Hematopoietic multipotent progenitor cell treated with erythropoietin and hydrocortisone succinate and interleukin-3 and kit ligand, for 17 days (in vitro differentiated cells): ENCODE measurements around the gene SLC22A5.
"Not testable (repeated sequence)": the region's sequence is repeated elsewhere in the genome, so short reads cannot be mapped to it uniquely, and the experiment has no call there.

ENCODE experiments used
- DNase-seq: peaks from one replicate; pipeline ENCODE4 v3.0.0-alpha.2; 2015; ENCODE audit warnings: low spot score

SLC22A5 gene

DNA sequence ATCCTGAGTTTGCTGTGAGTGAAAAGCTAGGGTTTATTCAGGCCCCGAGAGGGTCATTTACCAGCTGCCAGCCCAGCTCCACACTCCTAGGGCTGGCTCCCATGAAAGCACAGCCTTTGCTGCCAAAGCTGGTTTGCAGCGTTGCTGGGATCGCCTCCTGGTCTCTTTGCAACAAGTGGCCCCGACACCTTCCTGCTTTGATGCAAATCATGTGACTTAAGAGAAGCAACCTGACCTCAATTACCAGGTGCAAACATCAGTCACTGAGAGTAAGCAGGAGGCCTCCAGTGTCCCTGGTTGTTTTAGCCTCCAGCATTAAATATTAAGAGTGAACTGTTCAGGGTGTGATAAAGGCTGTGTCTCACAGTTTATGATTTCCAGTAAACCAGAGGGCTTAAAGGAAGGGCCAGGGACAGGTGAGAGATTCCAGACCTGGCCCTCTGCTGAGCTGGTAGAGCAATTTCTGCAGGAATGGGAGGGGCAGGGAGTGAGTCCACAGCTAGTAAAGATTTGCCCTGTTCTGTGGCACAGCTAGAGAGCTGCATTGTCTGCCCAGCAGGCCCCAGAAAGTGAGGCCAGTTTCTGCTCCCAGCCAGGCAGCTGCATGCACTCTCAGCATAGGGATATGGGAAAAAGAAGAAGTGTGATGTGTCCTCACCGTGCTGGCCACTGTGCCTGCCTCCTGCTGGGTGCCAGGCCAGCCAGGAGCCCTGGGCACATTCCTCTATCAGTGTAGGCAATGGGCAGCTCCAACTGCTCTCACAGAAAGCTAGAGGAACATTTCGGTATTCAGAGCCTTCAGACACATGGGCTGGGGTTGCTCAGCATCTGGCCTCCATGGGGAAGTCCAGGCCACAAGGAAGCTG is 58.0 kb downstream of the SLC22A5 start:
- DNase-seq, result no peak

DNA sequence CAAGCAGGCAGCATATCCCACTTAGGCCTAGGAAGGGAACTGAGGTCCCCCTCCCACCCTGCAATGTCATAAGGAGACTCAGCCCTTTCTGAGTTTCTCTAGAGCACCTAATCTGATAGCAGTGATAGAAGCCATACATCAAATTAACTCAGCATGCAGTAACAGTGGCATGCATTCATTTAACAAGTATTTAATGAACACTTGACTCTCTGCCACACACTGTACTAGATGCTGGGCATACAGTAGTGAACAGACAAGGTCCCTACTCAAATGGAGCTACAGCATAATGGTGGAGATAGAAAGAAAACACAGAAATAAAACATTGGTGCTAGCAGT is 58.6 kb downstream of the SLC22A5 start:
- no peak for DNase-seq

DNA sequence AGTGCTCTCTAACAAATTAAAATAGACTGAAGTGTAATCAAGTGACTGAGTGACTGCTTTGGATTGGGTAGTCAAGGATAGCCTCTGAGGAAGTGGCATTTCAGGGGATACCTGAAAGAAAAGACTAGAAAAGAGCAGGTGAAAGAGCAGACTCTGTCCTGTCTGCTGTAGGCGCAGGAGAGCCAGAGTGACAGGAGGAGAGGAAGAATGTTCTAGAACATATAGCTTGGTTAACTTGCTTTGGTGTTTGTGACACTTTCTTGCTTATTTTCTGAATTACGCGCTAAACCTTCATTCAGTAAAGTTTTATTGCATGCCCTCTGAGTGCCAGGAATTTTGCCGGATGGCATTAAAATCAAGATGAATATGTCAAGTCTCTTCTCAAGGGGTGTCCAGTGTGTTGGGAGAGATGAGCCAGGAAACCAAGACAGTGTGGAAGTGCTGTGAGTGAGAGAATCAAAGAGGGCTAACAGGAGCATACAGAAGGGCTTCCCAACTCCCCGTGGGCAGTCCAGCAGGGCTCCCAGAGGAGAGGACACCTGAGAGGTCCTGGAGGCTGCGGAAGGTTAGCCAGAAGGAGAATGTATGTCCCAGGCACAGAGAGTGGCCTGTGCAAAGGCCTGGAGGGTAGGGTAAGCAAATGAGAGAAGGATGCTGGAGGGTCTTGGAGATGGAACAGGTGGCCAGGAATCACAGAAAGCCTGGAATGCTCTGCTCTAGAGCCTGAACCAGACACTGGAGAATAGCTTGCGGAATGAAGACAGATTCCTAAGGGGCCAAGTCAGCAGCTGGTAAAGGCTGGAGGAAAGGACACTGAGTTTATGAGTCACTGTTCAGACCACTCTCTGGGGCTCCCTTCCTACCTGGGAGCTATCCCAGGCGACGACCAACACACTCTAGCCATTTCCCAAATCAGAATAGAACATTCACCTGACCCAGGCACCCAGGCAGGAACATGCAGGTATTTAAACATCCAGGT is 59.3 kb downstream of the SLC22A5 start:
- DNase-seq, result peak; percentile 25

DNA sequence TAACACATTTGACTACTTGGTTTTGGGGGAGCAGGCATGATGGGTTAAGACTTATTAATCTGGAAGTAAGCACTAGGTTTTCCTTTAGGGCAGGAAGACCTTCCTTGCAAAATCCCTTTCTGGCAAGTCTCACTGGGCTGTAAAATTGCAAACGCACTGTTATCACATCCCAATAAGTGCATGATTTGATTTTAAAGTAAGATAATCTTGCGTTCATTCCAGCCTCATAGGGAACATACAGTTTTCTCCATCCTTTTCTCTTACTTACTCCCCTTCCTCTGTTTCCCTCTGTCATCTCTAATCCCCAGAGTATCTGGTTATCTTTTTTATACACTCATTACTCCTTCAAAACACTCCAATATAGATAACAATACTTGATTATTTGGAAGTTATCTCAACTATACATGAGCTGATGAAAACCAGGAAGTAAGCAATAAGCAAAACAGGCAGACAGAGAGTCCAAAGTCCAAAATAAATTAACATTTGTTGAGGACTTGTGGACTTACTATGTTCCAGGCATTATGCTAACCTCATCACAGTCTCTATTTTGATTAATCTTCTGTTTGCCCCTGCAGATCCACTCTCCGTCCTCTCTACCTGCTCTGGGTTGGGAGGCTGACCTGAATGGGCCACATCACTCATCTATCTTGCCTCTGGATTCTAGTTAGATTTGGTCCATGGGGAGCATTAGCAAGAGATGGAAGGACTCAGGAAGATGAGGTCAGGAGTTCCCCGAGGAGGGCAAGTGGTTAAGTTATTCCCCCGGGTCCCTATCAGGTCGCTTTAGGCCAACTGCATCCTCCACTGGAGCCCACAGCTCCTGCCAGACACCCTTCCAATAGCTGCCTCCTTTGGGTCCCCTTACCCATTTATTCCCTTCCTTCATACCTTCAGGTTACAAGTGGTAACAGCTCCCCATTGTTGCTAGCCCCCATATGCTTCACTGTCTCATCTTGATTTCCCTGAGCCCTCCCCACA is 60.2 kb downstream of the SLC22A5 start:
- DNase-seq, result peak; percentile 29

DNA sequence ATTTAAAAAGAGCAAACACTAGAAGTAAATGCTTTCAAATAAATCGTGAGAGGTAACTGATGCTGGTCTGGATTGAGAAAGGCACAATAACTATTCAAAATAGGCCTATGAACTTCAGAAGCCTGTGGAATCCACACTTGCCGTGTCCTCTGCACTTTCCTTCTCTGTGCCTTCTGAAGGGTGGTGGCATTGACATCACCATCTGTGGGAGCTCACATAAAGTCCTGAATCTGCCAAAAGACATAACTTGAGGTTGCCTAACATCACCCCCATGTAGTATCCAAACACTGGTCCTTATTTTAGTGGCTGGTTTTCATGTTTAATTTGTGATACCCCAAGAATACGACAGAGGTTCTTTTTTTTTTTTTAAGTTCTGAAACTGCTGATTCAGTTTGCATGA is 61.2 kb downstream of the SLC22A5 start:
- DNase-seq, result no peak

DNA sequence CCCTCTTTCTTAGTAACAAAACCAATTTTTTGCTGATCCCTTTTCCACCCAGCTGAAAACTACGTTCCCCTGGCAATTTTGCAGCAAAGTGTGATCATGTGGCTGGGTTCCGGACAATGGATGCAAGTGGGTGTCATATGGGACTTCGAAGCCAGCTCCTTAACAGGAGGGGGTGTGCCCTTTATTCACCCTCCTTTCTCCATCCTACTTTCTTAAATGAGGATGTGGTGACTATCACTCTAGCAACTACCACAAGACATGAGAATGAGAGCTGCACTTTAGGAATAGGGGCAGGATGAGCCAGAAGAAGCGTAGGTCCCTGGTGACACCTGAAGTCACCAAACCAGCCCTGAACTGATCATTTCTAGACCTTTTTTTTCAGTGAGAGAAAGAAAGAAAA is 62.1 kb downstream of the SLC22A5 start:
- no peak for DNase-seq

DNA sequence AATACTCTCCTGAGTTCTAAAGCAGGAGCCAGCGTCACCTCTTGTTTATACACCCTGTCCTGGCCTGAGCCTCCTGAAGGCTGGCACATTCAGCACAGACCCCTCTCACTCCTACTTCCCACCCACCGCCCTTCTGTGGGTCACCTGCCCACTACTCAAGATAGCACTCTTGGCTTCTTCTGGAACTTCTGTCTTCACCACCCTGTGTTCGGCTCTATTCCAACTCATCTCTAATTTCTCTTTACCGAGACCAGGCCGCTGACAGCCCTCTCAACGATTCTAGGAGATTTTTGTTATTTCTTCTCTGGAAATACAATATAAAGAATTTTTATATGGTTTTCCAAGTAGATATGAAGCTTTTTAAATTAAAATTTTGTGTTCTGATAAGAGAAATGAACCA is 63.6 kb downstream of the SLC22A5 start:
- no peak for DNase-seq

DNA sequence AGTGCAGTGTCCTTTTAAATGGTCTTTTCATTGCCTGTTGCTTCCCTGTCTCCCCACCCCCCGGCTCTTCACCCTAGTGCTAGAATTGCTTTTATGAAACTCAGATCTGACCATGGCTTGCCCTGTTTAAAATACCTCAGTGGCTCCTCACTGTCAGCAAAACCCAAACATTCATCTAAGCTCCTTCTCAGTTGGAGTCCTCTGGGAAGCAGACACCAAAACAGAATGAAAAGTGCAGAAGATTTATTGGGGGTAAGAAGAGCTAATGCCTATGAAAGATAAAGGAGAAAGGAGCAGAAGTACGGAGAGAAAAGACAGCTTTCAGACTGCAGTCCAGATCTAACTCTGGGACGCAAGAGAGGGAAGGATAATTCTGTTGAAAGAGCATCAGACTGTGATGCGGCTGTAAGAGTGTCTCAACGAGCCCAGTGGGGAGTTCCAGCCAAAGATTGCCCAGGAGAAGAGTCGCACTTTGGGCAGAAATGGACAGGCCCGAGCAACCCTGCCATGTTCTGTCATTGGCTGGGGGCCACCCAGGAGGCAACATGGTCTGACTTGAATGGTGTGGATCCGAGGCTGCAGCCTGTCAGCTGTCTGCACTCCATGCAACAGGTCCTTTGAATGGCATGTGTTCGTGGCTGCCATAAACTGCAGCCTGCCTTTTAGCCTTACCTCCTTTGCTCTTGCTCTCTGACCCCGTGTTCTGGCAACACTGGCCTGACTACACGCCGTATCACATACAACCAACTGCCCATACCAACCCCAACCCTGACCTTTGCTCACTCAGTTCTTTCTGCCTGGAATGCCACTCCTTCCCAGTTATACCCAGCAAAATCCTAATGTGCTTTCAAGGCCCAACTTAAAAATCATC is 65.1 kb downstream of the SLC22A5 start:
- no peak for DNase-seq

DNA sequence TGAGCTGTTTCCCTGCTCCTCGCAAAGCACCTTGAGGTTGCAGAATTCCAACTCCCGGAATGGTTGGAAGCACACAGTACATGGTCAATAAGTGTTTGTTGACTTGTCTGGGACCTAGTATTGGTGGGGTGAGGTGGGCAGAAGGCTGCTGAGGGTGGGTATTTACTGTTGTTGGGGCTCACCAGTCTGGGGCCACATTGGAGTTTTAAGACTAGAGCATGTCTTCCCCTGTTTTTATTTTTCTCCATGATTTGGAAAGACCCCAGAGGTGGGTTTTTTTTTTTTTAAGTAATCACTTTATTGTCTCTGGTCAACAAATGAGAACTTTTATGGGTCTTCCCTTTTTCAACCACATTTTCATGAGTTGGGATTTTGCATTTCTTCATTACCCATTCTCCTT is 65.9 kb downstream of the SLC22A5 start:
- DNase-seq, result no peak

DNA sequence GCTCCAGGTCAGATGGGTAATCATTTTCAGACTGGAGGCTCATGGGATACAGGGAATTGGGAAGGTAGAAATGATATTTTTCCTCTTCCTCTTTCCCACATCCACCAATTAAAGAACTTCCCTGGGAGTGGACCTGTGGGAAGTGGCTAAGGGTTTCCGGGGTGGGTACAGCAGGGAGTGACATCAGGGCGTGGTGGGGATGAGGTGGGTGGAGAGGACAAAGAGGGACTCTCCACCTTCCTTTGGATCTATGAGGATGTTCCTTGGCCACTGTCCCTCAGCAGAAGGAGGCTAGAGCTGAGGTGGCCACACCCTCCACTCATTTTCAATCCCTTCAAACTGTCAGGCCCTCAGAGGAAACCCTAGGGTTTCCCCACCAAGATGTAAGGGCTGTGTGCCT is 66.4 kb downstream of the SLC22A5 start:
- no peak for DNase-seq

DNA sequence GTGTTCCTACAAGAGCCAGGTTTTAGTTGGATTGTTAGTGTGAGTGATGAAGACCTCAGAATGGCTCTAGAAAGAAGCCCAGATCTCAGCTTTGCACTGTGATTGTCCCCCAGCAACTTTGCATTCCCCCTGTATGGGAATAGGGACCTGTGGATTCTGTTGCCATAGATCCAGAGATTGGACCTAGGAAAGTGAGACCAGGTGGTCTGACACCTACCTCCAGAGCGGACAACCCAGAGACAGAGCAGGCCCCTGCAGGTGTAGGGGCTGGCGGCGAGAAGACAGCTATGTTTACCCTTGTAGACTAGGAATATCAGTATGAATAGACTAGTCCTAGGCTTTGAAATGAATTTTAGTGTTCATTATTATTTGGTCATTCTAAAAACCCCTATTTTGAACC is 67.4 kb downstream of the SLC22A5 start:
- no peak for DNase-seq

DNA sequence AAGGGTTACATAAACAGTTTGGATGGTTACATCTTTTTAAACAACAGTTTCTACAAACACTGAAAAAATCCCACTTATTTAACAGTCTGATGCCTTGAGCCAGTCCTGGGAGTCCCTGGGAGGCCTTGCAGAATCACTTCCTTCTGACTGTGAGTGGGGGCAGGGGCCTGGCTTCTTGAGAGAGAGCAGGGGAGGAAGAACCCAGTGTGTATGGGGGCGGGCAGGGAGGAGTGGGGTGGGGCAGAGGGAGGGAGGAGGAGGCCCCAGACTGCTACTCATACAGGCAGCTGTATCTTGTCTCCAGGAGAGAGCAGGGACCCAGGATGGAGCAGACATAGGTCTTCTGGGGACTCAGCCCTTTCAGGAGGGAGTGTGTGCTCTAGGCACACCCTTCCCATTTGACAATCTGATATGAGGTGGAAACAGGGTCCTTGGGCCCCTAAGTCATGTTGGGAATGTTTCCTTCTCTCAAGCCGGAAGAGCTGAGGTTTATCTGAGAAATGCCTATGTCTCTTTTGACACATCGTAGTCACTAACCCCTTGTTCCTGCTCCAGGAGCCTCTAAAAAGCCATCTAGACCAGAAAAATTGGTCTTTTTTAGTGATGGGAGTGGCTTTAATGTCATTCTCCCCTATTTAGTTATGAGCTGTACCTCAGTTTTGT is 68.2 kb downstream of the SLC22A5 start:
- peak; percentile 20 for DNase-seq

DNA sequence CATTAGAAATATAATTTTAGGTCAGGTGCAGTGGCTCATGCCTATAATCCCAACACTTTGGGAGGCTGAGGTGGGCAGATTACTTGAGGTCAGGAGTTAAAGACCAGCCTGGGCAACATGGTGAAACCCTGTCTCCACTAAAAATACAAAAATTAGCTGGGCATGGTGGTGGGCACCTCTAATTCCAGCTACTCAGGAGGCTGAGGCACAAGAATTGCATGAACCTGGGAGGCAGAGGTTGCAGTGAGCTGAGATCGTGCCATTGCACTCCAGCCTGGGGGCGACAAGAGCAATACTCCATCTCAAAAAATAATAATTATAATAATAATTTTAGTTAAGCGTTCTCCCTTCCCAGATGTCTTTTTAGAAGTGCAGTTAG is 68.7 kb downstream of the SLC22A5 start:
- DNase-seq, result not testable (repeated sequence)

DNA sequence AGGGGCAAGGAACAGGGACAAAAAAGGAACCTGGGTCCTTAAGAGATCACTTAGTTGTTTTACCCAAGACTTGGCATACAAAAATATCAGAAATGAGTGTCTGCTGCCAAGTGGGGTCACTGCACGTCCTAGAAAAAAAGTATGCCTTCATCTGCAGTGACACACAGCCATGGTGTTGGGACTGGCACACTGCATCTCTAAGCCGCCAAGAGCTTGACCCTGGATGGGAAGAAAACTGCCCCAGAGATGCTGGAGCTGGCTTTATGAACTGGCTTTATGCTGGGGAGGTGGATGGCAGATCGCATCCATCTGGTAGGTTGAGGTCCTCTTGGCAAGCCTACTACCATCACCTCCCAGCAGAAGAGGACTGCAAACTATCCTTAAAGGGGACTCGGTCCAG is 69.4 kb downstream of the SLC22A5 start:
- DNase-seq, result no peak

DNA sequence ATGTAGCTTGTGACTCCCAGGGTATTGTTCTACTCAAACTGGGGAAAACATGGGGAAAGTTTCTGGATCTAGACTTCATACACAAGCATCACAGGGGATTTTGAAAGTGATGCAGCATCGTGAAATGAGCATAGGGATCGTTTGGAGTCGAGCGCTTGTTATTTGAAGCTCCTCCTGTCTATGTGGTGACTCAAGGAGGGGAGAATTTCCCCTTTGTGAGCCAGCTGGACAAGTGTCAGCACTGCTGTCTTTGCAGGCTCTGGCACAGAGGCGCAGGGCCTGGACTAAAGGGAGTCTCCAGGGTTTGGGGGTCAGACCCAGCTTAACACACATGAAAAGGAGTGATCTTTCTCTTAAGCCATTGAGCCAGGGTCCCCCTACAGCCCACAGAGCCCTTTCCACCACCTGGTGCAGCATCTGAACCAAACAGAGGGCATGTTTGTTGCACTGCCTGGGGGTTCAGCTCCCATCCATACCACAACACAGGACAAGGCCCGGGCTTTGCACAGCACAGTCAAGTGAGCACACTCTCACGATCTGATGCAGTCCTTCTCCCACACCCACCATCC is 70.1 kb downstream of the SLC22A5 start:
- DNase-seq, result no peak

DNA sequence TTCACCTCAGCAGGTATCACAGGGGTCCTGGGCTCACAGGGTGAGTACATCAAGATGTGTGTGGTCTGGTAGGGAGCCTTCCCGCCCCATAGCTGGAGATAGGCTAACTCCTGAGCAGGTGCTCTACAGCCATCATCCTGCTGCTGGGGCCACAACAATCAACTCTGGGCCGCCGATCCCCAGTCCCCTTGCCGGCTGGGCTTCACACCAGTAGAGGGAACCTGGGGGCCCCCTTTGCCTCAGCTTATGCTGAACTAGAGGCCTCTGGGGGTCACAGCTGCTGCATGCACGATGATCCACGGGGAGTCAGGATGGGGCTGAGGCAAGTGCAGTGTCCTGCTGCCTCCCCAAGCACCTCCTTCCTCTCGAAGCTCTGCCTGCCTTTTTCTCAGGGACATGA is 74.6 kb downstream of the SLC22A5 start:
- no peak for DNase-seq
